Mesendoderm (in vitro differentiated cells): ENCODE measurements around the gene CBFB. TPM values are rescaled to one million over a fixed set of nuclear protein-coding genes. Genes with fewer than 3 reads are reported as not detected.

Experiments used
- DNase-seq: peaks from one replicate; pipeline ENCODE4 v3.0.0; 2013
- H2AK5ac ChIP-seq: 2 replicates; pipeline ENCODE4 v1.6.1; 2013; ENCODE audit warnings: low read length, inconsistent platforms
- H2BK120ac ChIP-seq: 2 replicates; pipeline ENCODE4 v1.6.1; 2013; ENCODE audit warnings: low read depth, mild to moderate bottlenecking, low read length, moderate library complexity, mixed read lengths
- H2BK15ac ChIP-seq: replicated peaks from 2 replicates; pipeline ENCODE4 v1.6.1; 2013; ENCODE audit warnings: low read depth, mild to moderate bottlenecking, moderate library complexity
- H2BK5ac ChIP-seq: 2 replicates; pipeline ENCODE4 v1.6.1; 2013; ENCODE audit warnings: low read length, inconsistent platforms
- H3K18ac ChIP-seq: 2 replicates; pipeline ENCODE4 v1.6.1; 2013; ENCODE audit warnings: mild to moderate bottlenecking, low read length, mixed read lengths
- H3K23ac ChIP-seq: one replicate; pipeline ENCODE4 v1.6.1; 2013; ENCODE audit warnings: low read length
- H3K27ac ChIP-seq: 2 replicates; pipeline ENCODE4 v1.5.1; 2013; ENCODE audit warnings: low read depth, mild to moderate bottlenecking, inconsistent platforms, low read length, moderate library complexity
- H3K27me3 ChIP-seq: 2 replicates; pipeline ENCODE4 v1.6.1; 2013; ENCODE audit warnings: low read length, control low read depth, mild to moderate bottlenecking, inconsistent platforms; ENCODE audit not compliant: insufficient read depth, poor library complexity
- H3K36me3 ChIP-seq: 2 replicates; pipeline ENCODE4 v1.6.1; 2013; ENCODE audit warnings: low read length, inconsistent platforms; ENCODE audit not compliant: control insufficient read depth, insufficient read depth
- H3K4ac ChIP-seq: one replicate; pipeline ENCODE4 v1.6.1; 2013; ENCODE audit warnings: low read depth, mild to moderate bottlenecking, low read length, moderate library complexity
- H3K4me1 ChIP-seq: 2 replicates; pipeline ENCODE4 v1.6.1; 2013; ENCODE audit warnings: low read depth, low read length, inconsistent platforms; ENCODE audit not compliant: control insufficient read depth
- H3K4me2 ChIP-seq: 2 replicates; pipeline ENCODE4 v1.6.1; 2013; ENCODE audit warnings: low read length
- H3K4me3 ChIP-seq: 2 replicates; pipeline ENCODE4 v1.5.1; 2013; ENCODE audit warnings: mild to moderate bottlenecking, low read length
- H3K56ac ChIP-seq: one replicate; pipeline ENCODE4 v1.6.1; 2013; ENCODE audit warnings: low read length
- H3K79me1 ChIP-seq: 2 replicates; pipeline ENCODE4 v1.6.1; 2013; ENCODE audit warnings: low read length, inconsistent platforms
- H3K79me2 ChIP-seq: 2 replicates; pipeline ENCODE4 v1.6.1; 2013; ENCODE audit warnings: mild to moderate bottlenecking, low read length; ENCODE audit not compliant: control insufficient read depth, insufficient read depth
- H3K9ac ChIP-seq: 2 replicates; pipeline ENCODE4 v1.6.1; 2013; ENCODE audit warnings: low read length, inconsistent platforms
- H4K5ac ChIP-seq: one replicate; pipeline ENCODE4 v1.6.1; 2013; ENCODE audit warnings: low read length
- H4K8ac ChIP-seq: one replicate; pipeline ENCODE4 v1.6.1; 2013; ENCODE audit warnings: low read depth, mild to moderate bottlenecking, control low read depth, low read length, moderate library complexity
- WGBS: extraction: QIAGEN DNeasy Blood & Tissue Kit; methylation state at CpG from one replicate; pipeline ENCODE4 v1.1.7; 2013; ENCODE audit warnings: low lambda C conversion rate, missing lambda C conversion rate; ENCODE audit not compliant: insufficient coverage; ENCODE audit errors: extremely low coverage; 5-methylcytosine and 5-hydroxymethylcytosine counted together
- polyA plus RNA-seq, 2 experiments: library from polyadenylated mRNA; stranded (reverse); fragments of 200-250 nt; gene quantifications; one replicate each; pipeline ENCODE4 v1.2.3, GENCODE V29; 2013

CBFB gene
- 35.4 TPM for polyA plus RNA-seq (2013, experiment 1 of 2)
- polyA plus RNA-seq (2013, experiment 2 of 2), result 45.8 TPM

- H2AK5ac ChIP-seq, result no peak within 1 kb of the TSS
- H4K5ac ChIP-seq, result peak within 1 kb of the TSS; percentile 90
- H3K4me1 ChIP-seq, result peaks cover 2% of the 10 kb centered on the region
- peak within 1 kb of the TSS; percentile 2 for H2BK5ac ChIP-seq
- peak within 1 kb of the TSS; percentile 96 for H3K18ac ChIP-seq
- peak within 1 kb of the TSS; percentile 96 for H3K4ac ChIP-seq
- H3K9ac ChIP-seq, result peak within 1 kb of the TSS; percentile 88
- peak within 1 kb of the TSS; percentile 91 for H3K4me2 ChIP-seq
- H3K27me3 ChIP-seq, result no peaks in the 10 kb centered on the region
- WGBS, result no CpG with 5 or more reads among the region's 69 CpGs
- peak within 1 kb of the TSS; percentile 89 for H3K4me3 ChIP-seq
- H3K56ac ChIP-seq, result peak within 1 kb of the TSS; percentile 90
- H2BK15ac ChIP-seq, result no peak within 1 kb of the TSS
- H3K79me2 ChIP-seq, result peaks cover 29% of the 10 kb centered on the region
- H4K8ac ChIP-seq, result peak within 1 kb of the TSS; percentile 7
- DNase-seq, result peak; percentile 94
- peak within 1 kb of the TSS; percentile 83 for H3K23ac ChIP-seq
- no peak within 1 kb of the TSS for H2BK120ac ChIP-seq
- peaks cover 5% of the 10 kb centered on the region for H3K79me1 ChIP-seq
- no peaks in the 10 kb centered on the region for H3K36me3 ChIP-seq
- peak within 1 kb of the TSS; percentile 93 for H3K27ac ChIP-seq
These were observed at the start of gene CBFB for GRCh38 chr16:67028696-67029253. Gene CBFB (plus strand): TSS chr16:67029149. CDS start chr16:67029408, 259 bp downstream.

- Histone ChIP-seq H2AK5ac (no peak overlapping the region), H3K79me1 (no peaks in the 10 kb centered on the region), H3K18ac (no peak overlapping the region), H3K56ac (no peak overlapping the region), H3K4me1 (no peaks in the 10 kb centered on the region), H4K8ac (no peak overlapping the region), H3K36me3 (no peaks in the 10 kb centered on the region), H3K9ac (no peak overlapping the region), H3K23ac (no peak overlapping the region), H2BK15ac (no peak overlapping the region), H2BK5ac (no peak overlapping the region), H3K27ac (no peak overlapping the region), H3K27me3 (no peaks in the 10 kb centered on the region), H3K79me2 (no peaks in the 10 kb centered on the region), H2BK120ac (no peak overlapping the region), H3K4ac (no peak overlapping the region), H3K4me2 (no peak overlapping the region), H3K4me3 (no peak overlapping the region), H4K5ac (no peak overlapping the region)
- WGBS, result 100% methylated on average over 2 of the region's 9 CpGs
- DNase-seq, result no peak
These were observed 45.9 kb upstream of the CBFB start for GRCh38 chr16:66983033-66983432.

- Histone ChIP-seq H3K36me3 (no peaks in the 10 kb centered on the region), H3K23ac (no peak overlapping the region), H2AK5ac (no peak overlapping the region), H2BK15ac (no peak overlapping the region), H3K27ac (no peak overlapping the region), H2BK5ac (no peak overlapping the region), H3K27me3 (no peaks in the 10 kb centered on the region), H2BK120ac (no peak overlapping the region), H4K8ac (no peak overlapping the region), H3K4ac (no peak overlapping the region), H3K18ac (no peak overlapping the region), H3K79me1 (no peaks in the 10 kb centered on the region), H3K4me2 (no peak overlapping the region), H3K9ac (no peak overlapping the region), H4K5ac (no peak overlapping the region), H3K79me2 (no peaks in the 10 kb centered on the region), H3K4me1 (no peaks in the 10 kb centered on the region), H3K4me3 (no peak overlapping the region), H3K56ac (no peak overlapping the region)
- DNase-seq, result no peak
- no CpG with 5 or more reads among the region's 4 CpGs for WGBS
These were observed 44.0 kb upstream of the CBFB start for GRCh38 chr16:66984892-66985311.

- H3K79me1 ChIP-seq, result no peaks in the 10 kb centered on the region
- H4K8ac ChIP-seq, result no peak overlapping the region
- no peak overlapping the region for H3K4me2 ChIP-seq
- H2BK120ac ChIP-seq, result no peak overlapping the region
- no CpG with 5 or more reads among the region's 6 CpGs for WGBS
- no peak for DNase-seq
- no peaks in the 10 kb centered on the region for H3K27me3 ChIP-seq
- no peaks in the 10 kb centered on the region for H3K4me1 ChIP-seq
- H3K18ac ChIP-seq, result no peak overlapping the region
- no peak overlapping the region for H3K56ac ChIP-seq
- no peak overlapping the region for H3K27ac ChIP-seq
- no peak overlapping the region for H4K5ac ChIP-seq
- no peak overlapping the region for H3K4me3 ChIP-seq
- H3K9ac ChIP-seq, result no peak overlapping the region
- H2BK5ac ChIP-seq, result no peak overlapping the region
- H3K4ac ChIP-seq, result no peak overlapping the region
- H2BK15ac ChIP-seq, result no peak overlapping the region
- no peak overlapping the region for H2AK5ac ChIP-seq
- H3K36me3 ChIP-seq, result no peaks in the 10 kb centered on the region
- no peaks in the 10 kb centered on the region for H3K79me2 ChIP-seq
- H3K23ac ChIP-seq, result no peak overlapping the region
These were observed 42.4 kb upstream of the CBFB start for GRCh38 chr16:66986559-66986958.

- H3K27ac ChIP-seq, result no peak within 1 kb of the TSS
- H2BK15ac ChIP-seq, result no peak within 1 kb of the TSS
- H3K27me3 ChIP-seq, result no peaks in the 10 kb centered on the region
- no peak within 1 kb of the TSS for H3K18ac ChIP-seq
- no peak within 1 kb of the TSS for H3K4me2 ChIP-seq
- no peaks in the 10 kb centered on the region for H3K4me1 ChIP-seq
- H3K4me3 ChIP-seq, result no peak within 1 kb of the TSS
- H4K5ac ChIP-seq, result no peak within 1 kb of the TSS
- H3K56ac ChIP-seq, result no peak within 1 kb of the TSS
- no peak within 1 kb of the TSS for H3K4ac ChIP-seq
- H3K9ac ChIP-seq, result no peak within 1 kb of the TSS
- no peak within 1 kb of the TSS for H2BK5ac ChIP-seq
- H4K8ac ChIP-seq, result no peak within 1 kb of the TSS
- H3K79me1 ChIP-seq, result no peaks in the 10 kb centered on the region
- no peak within 1 kb of the TSS for H2BK120ac ChIP-seq
- peak within 1 kb of the TSS; percentile 50 for H3K23ac ChIP-seq
- DNase-seq, result no peak
- WGBS, result no CpG with 5 or more reads among the region's 11 CpGs
- no peaks in the 10 kb centered on the region for H3K36me3 ChIP-seq
- H2AK5ac ChIP-seq, result no peak within 1 kb of the TSS
- no peaks in the 10 kb centered on the region for H3K79me2 ChIP-seq
These were observed 40.7 kb upstream of the CBFB start, which contains the start of gene CES4A for GRCh38 chr16:66988197-66988788. Gene CES4A (plus strand): TSS chr16:66988589. CDS start chr16:66988773, 184 bp downstream.
